Panc1 (cell line): Measurements from ENCODE around the gene DCAF11.

Experiments used
- POLR2AphosphoS5 ChIP-seq: IDR thresholded peaks from 2 replicates; pipeline ENCODE4 v1.6.1; 2012; ENCODE audit warnings: mild to moderate bottlenecking, low read depth, low read length, moderate library complexity
- TF ChIP-seq, protein P1 (sequence below): fragments of 450-650 bp; IDR thresholded peaks from 2 replicates; pipeline ENCODE4 v1.5.1; 2017; ENCODE audit warnings: mild to moderate bottlenecking

DNA sequence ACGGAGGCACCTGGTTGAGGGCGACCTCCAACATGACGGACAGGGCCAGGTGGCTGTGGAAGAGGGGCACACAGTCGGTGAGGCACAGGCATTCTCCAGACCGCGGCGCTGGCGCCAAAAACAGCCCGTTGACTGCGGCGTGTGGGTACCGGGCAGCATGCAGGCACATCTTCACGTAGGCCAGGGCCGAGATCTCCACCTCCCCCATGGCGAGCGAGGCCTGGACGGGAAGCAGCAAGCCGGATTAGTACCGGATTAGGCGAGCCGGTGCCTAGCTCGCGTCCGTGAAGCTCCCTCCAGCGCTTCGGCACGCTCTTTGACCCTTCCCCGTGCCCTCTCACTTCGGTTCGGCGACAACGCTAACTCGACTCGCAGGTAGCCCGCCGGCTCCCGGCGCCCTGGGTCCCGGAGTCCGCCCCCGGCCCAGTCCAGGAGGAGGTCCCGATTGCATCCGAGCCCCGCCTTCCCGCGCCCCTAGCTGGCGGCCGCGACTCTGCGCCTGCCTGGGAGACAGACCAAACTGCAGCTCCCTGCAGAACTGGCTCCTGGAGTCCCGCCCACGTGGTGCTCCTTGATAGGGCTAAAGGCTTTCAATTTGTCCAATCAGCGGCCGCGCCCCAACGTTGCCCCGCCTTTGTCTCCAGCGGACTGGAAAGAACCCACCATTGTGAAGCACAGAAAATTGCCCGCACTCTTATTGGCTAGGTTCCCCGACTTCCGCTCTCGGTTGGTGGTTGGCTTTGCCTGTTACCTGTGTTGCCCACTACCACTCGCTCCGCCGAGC lies 26.7 kb downstream of the DCAF11 start, which contains the start of gene EMC9:
- peak; percentile 70 for TF ChIP-seq POLR2AphosphoS5
- TF ChIP-seq, protein P1, sequence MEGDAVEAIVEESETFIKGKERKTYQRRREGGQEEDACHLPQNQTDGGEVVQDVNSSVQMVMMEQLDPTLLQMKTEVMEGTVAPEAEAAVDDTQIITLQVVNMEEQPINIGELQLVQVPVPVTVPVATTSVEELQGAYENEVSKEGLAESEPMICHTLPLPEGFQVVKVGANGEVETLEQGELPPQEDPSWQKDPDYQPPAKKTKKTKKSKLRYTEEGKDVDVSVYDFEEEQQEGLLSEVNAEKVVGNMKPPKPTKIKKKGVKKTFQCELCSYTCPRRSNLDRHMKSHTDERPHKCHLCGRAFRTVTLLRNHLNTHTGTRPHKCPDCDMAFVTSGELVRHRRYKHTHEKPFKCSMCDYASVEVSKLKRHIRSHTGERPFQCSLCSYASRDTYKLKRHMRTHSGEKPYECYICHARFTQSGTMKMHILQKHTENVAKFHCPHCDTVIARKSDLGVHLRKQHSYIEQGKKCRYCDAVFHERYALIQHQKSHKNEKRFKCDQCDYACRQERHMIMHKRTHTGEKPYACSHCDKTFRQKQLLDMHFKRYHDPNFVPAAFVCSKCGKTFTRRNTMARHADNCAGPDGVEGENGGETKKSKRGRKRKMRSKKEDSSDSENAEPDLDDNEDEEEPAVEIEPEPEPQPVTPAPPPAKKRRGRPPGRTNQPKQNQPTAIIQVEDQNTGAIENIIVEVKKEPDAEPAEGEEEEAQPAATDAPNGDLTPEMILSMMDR: no peak
